DMS 273 treated with DMSO at 0.1 percent for 48 hours (cell line): ENCODE data around the gene CFAP77.

Experiments
- DNase-seq: peaks from one replicate; lab custom pipeline; 2025; lab: John Stamatoyannopoulos, UW

CFAP77 gene

DNA sequence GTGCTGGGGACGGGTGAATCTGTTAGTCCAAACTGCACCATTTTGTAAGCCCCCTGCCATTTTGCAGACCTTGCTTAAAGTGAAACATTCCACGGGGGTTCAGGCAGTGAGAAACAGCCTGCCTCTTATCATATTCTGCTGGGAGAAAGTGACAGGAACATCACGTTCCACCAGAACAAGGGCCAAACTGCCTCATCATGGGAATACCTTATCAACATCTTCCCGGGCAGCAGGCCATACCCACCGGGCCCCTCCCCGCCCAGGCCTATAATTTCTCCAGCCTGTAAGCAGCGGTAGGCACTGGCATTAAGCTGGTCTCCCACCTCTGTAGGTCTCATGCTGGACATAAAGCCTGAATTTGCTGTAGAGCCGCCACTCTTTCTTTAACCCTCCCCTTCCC is 1.5 kb upstream of the CFAP77 start:
- DNase-seq: no peak

DNA sequence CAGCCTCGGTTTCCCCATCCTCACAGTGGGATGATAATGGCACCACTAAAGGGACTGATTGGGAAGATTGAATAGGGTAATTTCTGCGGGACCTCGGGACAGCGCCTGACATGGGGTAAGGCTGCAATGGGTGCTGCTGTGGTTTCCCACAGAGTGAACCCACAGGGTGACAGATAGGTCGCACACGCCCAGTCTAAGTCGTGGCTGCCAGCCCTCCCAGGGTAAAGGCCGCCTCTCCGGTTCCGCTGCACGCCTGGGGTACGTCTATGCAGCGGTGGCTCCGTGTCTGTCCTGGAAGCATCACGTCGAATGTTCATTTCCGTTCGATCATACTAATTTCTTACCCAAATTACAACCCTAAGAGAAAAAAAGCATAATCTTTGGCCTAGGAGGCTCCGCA is 631 bp downstream of the CFAP77 start:
- no peak for DNase-seq

DNA sequence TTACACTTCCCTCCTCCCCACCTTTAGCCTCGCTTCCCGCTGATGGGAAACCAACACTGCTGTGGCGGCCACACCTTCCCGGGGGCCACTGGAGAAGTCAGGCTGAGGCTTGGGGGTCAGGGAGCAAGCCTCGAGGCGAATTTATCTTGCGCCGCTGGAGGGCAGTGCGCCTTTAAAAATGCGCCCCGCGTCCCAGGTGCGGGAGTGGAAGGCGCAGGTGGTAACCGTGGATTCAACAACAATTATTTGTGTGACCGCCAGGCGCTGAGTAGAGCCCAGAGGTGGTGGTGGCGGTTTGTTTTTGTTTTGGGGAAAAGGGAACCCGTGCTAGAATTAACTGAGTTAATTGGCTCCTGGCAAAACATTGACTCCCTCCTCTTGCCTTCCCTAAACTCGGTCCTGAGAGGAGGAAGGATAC is 1.1 kb downstream of the CFAP77 start:
- peak; percentile 12 for DNase-seq

DNA sequence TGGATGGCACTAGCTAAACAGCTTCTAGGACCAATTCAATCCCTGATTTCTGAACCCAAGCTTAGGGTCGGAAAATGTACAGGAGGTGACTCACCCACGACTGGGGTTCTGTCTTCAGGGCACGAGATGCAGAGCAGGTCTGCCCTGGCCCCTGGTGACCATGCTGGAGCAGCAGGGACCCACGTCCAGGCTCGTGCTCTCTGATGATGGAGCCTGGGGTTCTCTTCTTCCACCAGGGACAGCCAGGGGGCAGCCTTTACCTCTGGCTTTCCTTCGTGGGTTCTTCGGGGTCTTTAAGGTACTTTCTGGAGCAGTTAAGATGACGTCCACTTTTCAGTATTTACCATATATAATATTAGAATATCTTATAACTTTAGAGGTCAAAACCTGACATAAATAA is 2.1 kb downstream of the CFAP77 start:
- DNase-seq: no peak

DNA sequence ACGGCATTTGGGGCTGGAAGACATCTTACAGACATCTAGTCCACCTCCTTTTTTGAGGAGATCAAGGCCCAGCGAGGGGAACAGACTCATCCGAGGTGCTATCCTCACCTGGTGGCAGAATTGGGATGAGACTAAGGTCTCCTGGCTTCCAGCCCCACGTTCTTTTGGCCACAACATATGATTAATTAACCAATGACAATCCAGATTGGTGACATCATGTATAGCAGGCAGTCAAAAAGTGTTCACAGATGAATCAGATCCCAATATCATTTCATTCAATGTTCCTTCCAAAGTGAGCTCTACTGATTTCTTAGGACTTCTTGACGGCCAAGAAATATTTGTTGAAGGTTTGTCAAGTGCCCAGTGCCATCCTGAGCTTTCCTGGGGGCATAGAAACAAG is 3.9 kb downstream of the CFAP77 start:
- DNase-seq: no peak

DNA sequence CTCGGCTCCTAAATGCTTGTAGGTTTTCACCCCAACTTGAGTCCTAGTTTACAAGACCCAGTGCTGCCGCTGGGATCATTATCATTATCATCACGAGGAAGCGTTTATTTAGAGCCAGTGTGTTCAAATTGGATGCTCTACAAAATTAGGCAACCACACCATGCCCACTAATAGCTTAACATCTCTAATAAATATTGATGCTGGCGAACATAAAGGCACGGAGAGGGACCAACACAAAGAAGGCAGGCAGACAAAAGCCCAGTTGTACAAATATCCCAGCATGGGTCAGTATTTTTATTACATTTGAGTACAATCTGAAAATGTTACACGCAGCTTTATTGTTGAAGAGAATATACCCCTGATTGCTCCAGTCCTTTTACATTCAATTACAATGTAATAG is 4.7 kb downstream of the CFAP77 start:
- DNase-seq: no peak

DNA sequence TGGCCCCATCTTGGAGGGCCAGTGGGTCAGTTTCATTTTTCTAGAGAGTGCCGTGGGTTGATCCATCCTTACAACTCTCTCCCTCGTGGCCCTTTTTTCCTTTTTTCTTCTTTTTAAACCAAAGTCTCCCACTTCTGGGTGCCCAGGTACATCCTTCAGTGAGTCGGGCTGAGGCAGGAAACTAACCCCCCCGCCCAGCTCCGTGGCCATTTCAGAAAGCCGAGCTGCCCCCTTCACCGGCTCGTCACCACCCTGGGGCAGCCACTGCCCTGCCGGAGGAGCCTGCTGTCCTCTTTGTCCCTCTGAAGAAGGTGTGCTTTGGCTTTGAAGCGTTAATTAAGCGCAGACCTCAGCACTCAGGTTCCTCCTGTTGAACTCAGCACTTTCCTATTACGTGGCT is 5.2 kb downstream of the CFAP77 start:
- no peak for DNase-seq

DNA sequence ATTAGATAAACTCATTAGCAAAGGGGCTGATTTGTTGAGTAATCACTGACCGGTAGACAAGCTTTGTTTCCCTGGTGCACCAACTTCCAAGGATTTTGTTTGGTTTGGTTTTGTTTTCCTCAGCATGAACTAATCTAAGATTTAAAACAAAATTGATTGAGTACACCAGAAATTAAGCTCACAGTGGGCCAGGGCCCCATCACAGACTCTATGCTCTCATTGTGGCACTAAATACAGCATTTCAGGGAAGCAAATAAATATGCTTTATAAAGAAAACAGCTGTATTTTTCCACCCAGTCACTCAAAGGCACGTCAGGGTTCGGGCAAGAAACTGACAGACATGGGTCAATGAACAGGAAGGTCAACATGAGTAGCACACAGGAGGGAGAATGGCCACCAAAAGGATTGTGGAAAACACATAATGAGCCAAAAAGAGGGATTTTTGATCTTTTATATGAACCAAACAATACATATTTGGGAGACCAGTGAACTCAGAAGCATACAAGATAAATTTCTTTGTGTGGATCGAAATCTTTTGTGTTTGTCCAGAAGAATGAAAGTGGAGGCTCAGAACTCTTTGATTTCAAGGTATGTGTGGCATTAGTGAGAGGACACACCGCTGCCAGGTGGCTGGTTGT is 8.8 kb downstream of the CFAP77 start:
- no peak for DNase-seq

DNA sequence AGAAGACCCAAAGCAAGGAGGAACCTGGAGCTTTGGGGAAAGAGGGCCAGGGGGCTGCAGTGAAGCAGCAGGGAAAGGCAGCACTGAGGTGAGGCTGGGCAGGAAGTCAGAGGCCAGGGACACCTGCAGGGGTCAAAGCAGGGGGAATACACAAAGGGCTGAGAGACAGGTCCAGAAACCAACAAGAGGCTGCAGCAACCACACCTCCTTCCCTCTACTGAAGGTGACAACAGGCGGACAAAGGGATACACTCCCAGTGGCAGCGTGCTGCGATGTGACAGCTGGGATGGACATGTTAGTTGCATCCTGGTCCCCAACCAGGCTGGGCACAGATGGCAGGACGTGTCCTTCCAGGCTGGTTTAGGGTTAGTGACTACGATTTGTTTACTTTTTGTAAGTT is 12.6 kb downstream of the CFAP77 start:
- no peak for DNase-seq

DNA sequence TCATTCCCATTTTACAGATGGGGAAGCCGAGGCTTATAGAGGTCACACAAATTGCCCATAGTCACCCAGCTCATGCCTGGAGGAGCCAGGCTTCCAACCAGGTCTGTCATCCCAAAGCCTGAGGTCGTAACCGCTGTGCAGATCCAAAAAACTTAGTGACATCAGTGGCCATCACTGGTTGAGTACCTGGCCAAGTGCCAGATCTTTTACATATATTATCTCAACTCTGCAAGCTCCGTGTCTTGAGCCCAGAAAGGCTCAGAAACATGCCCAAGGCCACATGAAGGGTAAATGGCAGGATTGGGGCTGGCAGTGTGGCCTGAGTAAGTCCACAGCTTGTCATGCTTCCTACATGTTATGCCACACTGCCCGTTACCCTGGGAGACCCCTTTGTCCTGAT is 13.5 kb downstream of the CFAP77 start:
- DNase-seq: no peak

DNA sequence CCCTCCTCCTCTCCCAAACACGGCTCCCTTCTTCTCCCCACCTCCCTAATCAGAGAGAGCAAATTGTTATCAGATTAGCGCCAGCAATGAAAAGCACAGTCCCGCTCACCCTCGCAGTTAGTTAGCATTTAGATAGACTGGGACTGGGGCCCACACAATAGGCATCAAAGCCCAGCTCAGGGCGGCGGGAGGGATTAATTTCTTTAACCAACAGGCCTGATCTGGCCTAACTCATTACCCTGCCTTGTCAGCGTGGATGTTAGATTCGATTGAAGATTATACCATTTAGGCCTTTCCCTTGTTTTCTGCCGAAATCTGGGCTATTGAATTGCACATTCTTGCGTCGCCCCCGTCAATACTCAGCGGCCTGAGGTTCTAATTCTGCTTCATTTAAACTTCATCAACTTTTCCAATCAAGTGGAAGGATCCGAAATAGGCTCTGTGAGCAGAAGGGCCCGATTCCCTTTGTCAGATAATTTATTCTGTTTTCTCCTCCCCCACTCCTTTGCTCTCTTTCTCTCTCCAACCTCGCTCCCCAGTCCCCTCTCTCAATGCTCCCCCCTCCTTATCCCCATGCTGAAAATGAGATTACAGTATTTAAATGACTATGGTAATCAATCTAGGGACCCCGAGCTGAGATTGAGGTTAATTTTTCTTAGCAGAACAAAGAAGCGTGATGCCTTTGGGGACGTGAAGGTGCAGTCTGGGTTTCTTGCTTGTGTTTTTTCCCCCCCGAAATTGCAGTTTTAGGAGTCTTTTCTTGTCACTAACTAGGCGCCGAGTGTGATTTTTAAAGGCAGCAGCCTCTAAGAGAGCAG is 15.1 kb downstream of the CFAP77 start:
- DNase-seq: no peak

DNA sequence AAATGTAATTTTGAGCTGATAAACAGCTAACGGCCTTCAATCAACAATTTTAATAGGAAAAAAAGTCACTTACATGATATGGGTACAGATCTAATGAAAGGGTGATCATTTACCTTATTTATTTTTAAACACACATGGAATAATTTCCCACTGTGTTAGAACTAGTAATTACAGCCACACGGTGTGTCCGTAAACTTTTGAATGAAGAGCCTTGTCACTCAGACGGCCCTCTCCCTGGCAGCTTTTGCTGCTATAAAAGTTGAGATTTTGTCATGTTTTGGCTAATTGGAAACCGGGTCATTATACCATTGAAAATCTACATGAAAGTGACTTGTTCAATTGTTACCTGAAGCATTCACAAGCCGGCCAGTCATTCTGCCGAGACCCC is 15.7 kb downstream of the CFAP77 start:
- no peak for DNase-seq

DNA sequence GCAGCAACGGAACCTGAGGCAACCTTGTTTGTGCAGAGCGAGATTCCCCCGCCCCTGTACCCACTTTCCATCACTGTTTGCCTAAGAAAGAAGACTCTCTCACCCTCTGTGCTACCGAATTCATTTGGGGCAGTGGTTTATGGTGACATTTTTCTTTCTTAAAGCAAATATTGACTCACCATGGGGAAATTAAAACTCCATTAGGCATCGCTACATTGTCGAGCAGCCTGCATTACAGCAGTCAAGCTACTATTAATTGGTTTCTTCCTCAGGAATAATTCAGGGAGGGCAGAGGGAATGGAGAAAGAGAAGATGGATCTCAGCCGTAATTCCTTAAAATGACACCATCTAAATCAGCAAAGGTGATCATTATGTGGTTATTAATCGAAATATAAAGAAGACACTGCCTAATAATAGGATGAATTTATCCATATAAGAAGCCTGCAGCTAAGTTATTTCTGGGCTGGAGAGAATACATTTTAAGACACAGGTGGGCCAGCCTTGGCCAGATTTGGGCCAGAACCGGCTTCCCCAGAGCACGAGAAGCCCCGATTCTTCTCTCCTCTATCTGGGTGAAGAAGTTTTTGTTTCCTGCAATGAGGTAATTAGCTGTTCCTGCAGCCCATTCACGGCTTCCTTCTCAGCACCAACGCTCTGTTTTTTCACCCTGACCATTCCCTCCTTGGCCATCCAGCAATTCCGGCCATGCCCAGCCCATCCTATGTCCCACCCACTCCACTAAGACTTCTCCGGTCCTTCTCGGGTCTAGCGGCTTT is 16.8 kb downstream of the CFAP77 start:
- no peak for DNase-seq

DNA sequence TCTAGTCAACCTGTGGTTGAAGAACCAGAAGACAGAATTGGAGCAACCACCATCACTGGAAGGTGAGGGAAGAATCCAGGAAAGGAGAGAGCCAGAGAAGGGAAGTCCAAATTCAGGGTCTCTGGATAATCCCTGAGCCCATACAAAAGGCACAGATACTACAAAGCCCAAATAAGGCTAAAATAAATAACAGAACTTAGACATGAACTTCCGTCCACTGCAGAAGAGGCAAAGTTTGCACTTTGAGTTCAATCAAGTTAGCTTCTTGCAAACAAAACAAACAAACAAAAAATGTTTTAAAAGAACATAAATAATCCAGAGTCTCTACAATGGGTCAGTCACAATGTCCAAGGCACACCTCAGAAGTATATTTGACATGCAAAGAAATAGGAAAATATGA is 21.0 kb downstream of the CFAP77 start:
- no peak for DNase-seq

DNA sequence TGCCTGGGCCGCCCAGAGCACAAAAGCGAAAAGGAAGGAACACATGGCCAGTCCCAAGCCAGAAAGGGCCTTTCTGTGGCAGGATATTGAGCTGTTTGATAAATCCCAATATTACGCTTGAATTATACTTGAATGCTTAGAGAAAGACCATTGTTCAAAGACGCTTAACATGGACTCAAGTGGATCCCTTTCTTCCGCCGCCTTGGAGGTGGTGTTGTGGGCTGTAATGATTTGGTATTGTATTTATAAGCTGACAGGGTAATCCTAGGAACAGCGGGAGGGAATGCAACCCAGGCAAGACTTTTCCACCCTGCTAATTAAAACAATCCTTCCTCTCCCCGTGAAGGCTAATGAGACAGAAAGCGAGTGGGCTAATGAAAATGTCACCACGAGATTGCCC is 24.9 kb downstream of the CFAP77 start:
- DNase-seq: no peak

DNA sequence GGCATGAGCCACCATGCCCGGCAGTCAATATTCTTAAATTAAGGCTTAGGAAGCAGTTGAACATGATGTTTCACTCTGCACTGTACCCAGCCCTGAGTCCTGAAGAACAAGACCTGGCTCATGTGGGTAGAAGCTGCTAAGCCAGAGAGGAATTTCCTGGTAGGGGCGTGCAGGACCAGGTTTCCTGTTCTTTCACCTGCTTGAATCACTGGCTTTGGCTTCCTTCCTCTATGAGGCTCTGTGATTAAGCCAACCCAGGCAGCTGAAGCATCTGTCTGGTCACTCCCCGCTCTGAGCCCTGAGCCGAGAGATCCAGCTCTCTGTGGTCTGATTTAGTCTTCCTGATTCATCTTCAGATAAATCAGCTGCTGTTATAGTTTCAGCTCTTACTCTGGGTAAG is 29.1 kb downstream of the CFAP77 start:
- no peak for DNase-seq

DNA sequence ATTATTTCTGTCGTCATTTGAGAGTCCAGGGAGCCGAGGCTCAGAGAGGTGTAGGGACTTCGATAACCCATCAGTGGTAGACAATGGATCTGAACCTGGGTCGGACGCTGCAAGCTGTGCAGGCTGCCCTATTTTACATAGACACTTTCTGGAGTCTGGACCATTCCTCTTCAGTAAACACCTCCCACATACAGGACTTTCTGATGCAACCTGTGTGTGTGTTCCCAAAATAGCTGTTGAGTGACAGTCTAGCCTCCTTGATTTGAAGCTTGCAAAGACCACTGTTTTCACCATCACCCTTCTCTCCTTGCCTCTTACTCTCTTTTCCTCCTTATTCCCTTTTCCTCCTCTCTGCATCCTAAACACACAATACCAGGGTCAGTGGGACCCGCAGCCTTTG is 30.7 kb downstream of the CFAP77 start:
- no peak for DNase-seq

DNA sequence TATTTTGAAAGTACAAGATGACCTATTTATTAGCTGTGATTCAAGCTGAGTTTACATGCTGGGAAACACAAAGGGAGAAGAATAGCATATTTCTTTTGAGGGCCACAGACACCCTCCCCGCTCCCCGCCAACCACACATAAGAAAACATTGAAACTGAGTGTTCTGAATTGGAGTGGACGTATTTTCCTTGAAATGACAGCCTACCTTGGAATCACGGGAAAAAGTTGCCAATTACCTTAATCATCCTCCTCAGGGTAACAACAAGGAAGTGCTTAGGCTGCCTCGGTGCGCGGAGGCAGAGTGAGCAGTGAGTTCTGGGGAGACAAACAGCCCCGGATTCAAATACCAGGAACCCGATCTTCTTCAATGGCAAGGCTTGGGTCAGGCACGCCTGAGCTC is 31.4 kb downstream of the CFAP77 start:
- DNase-seq: no peak

DNA sequence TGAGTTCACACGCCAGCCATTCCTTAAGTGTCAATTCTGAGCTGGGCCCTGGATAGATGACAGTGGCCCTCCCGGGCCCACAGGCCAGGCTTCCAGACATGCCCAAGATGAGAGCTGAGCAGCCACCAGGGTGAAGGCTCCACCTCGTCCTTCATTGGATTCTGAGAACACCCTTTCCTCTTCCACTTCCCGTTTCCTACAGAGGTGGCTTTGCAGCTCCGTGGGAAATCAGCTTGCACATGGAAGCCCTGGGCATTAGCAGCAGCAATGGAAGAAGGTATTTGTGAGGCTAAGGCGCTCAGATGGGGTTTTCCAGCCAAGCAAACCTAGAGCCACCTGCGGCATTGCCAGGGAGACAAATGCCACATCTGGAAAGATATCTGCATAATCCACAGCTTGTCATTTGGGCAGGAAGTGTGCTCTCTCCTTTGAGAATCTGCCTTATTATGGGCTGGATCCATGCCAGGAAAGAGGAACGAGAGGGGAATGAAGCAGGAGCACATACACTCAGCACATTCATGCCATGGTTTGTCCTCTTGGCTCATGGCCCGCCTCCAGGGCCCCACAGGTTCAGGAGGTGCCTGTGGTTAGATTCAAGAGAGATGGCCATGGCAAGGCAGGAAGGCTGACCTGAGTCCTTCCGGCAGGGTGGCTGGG is 34.1 kb downstream of the CFAP77 start:
- no peak for DNase-seq

DNA sequence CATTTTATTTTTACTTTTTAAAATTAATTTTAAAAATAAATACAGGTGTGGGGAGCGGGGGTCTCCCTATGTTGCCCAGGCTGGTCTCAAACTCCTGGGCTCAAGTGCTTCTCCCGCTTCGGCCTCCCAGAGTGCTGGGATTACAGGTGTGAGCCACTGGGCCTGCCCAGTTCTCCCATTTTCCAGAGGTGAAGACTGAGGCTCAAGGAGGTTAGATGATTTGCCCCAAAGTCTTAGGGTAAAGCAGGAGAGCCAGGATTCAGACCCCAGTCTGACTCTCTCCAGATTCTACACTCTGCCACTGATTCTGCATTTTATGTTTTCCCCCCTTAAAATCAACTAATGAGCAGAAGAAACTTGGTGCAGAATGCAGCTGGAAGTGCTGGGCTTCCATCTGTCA is 36.9 kb downstream of the CFAP77 start:
- DNase-seq: no peak

DNA sequence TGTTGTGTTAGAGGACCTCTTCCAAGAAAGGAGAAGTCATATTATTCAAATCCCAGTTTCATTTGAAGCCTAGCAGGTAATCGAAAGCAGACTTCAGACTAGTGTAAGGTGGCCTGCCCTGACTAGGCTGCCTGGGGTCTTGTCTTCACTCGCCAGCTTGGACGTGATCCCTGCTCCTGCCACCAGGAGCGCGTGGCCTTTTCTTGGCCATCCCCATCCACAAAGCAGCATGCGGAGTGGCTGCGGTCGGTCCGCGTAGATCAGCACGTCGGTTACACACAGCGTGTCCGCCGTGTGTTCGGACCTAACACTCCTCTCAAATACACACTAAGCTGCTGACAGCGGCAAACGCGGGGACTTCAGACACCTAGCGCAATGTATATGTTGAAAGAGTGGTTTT is 37.3 kb downstream of the CFAP77 start:
- DNase-seq: no peak

DNA sequence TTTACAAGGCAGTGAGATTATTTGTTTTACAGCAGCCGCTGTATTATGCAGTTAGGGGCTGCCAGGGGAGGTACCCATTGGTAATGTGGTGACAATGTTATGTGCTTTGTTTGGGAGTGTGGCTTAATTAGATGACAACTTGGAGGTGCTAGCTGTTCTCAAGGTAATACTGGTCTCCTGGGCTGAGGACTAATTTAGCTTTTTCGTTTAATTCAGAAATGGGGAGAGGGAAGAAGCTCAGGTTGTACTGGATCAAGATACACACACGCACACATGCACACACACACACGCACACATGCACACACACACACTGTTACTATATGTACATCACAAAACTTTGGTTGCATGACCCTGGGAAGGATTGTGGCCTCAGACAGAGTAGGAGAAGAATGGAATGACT is 37.9 kb downstream of the CFAP77 start:
- DNase-seq: no peak

DNA sequence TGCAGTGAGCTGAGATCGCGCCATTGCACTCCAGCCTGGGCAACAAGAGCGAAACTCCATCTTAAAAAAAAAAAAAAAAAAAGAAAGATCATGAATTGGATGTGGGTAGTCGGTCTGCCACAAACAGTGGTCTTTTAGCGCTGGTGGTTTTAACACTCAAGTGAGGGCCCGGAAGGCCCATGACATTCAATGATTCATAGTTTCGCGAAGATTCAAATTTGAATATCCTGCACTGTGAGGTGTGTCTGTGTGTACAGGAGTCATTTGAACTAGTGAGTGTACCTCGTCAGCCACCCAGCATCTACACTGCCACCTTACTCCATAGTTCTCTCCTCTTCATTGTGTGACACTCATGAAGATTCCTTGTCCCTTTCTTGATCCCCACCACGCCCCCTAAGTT is 41.3 kb downstream of the CFAP77 start:
- no peak for DNase-seq
